ENCODE results near the gene SGCA. TPM values are rescaled to one million over a fixed set of nuclear protein-coding genes. Genes with fewer than 3 reads are reported as not detected.

SGCA gene
- total and polyA plus RNA-seq, 10 of the 15 experiments (the other 5 are each of a cell fraction or from before 2014, with no cell fraction given): 0.13 to 2.2 (median 0.50) TPM; not detected in 2

DNA sequence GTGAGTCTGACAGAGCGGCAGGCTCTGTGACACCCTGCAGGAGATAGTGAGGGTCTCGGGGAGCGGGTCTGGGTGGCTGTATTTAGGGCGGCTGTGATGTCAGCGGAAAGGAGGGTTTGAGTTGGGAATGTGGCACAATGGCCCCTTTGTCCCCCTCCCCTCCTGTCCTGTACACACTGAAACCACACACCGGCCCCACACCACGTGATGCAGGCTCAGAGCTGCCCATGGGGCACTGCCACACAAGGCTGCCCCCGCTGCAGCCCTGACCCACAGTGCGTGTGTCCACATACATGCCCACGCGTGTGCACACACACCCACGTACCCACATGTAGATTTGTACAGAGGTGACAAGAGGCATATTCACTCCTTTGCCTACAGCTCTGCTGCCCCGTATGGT, 15.3 kb downstream of the SGCA start:
- ChIA-PET SMC1A (ENCODE audit: uncharacterized antibody, unreplicated experiment) (interaction anchor here (0.6 to 2.6 kb wide), 4 partner anchors 12 to 240 kb away, joined by 4 to 10 read pairs (median 4); no protein-coding TSS in a partner anchor), RAD21 (ENCODE audit: unreplicated experiment) (interaction anchor here (1.7 kb wide), 1 partner anchor 11 kb away, joined by 8 read pairs; no protein-coding TSS in a partner anchor), CTCF (interaction anchor here (0.7 to 3.3 kb wide), 6 partner anchors 11 to 116 kb away, joined by 3 to 14 read pairs (median 4); no protein-coding TSS in a partner anchor), POLR2A (interaction anchor here (0.7 kb wide), 1 partner anchor 12 kb away, joined by 3 read pairs; no protein-coding TSS in a partner anchor)
- H3K4me1 ChIP-seq (ENCODE audit: control insufficient read depth, insufficient read depth, low read length): peaks cover 26% of the 10 kb centered on the region
- no TSS peak for BruUV-seq (replicated peaks)
- peaks cover 0 to 5% of the 10 kb centered on the region in 2 experiments; a peak in 2 of 4 replicates for H3K36me3 ChIP-seq (ENCODE audit: control insufficient read depth in 2 of 2, insufficient read depth in 2 of 2, low read length in 1 of 2)
- no peak overlapping the region for H3K4me3 ChIP-seq
- TF ChIP-seq, protein P1, sequence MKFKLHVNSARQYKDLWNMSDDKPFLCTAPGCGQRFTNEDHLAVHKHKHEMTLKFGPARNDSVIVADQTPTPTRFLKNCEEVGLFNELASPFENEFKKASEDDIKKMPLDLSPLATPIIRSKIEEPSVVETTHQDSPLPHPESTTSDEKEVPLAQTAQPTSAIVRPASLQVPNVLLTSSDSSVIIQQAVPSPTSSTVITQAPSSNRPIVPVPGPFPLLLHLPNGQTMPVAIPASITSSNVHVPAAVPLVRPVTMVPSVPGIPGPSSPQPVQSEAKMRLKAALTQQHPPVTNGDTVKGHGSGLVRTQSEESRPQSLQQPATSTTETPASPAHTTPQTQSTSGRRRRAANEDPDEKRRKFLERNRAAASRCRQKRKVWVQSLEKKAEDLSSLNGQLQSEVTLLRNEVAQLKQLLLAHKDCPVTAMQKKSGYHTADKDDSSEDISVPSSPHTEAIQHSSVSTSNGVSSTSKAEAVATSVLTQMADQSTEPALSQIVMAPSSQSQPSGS (IDR thresholded peaks at IDR 0.05; ENCODE audit: low read length): no peak
- TF ChIP-seq PAX5 (IDR thresholded peaks at IDR 0.05; ENCODE audit: borderline replicate concordance, low read depth, low read length): no peak
- TF ChIP-seq MYB (IDR thresholded peaks at IDR 0.05; ENCODE audit: borderline replicate concordance, low read depth, low read length): no peak
- H2AFZ ChIP-seq (ENCODE audit: control insufficient read depth, low read depth, low read length): no peak overlapping the region
- no peak overlapping the region for H3K4me2 ChIP-seq (ENCODE audit: control insufficient read depth, insufficient read depth)
- in situ Hi-C loops (cut with MboI) (no loop called here), intact Hi-C loops (cut with micrococcal nuclease; ENCODE audit: unreplicated experiment) (no loop called here)
- no peaks in the 10 kb centered on the region for H3K79me2 ChIP-seq (ENCODE audit: control insufficient read depth, insufficient read depth, low read length)
- H3K9ac ChIP-seq (ENCODE audit: control insufficient read depth, insufficient read depth, low read length): no peak overlapping the region
- 63% methylated on average over 13 of the region's 13 CpGs for WGBS (ENCODE audit: insufficient coverage, insufficient replicate concordance, low lambda C conversion rate, missing lambda C conversion rate)
- no peak overlapping the region for H3K27ac ChIP-seq (ENCODE audit: control insufficient read depth, insufficient read depth)
- H3K9me3 ChIP-seq (replicated peaks; ENCODE audit: control insufficient read depth, insufficient read depth, low read length): no peaks in the 10 kb centered on the region
- DNase-seq (ENCODE audit: low read depth, low spot score) (no peak), ATAC-seq (no peak), FAIRE-seq (no peak)
- H3K27me3 ChIP-seq (replicated peaks in 1 of 2; ENCODE audit: control insufficient read depth in 2 of 2, insufficient read depth in 2 of 2, low read length in 1 of 2): no peaks in the 10 kb centered on the region
- H4K20me1 ChIP-seq (ENCODE audit: control insufficient read depth, insufficient read depth): no peaks in the 10 kb centered on the region

All from GM12878 (cell line).